ENCODE measurements around the gene CLDN25. TPM values are rescaled to one million over a fixed set of nuclear protein-coding genes. Genes with fewer than 3 reads are reported as not detected.

Gene CLDN25
- total and polyA plus RNA-seq, 2 of the 13 experiments (the other 11 are each of a cell fraction or from before 2014, with no cell fraction given): not detected

GRCh38 chr11:113773416-113774173, 6.0 kb upstream of the CLDN25 start, which contains the start of gene ZW10 (continued):
- no peak for TF ChIP-seq PBX2 (CRISPR knock-in tag; IDR thresholded peaks at IDR 0.05)
- peak; percentile 79 for TF ChIP-seq DR1 (CRISPR knock-in tag; IDR thresholded peaks at IDR 0.05)
- TF ChIP-seq TAF15 (IDR thresholded peaks at IDR 0.05; ENCODE audit: low read depth, low read length, poor library complexity, severe bottlenecking): no peak
- no peak for TF ChIP-seq ZNF382 (CRISPR knock-in tag; IDR thresholded peaks at IDR 0.05; ENCODE audit: borderline replicate concordance)
- peak; percentile 47; the same call in 1 of the 2 replicates for TF ChIP-seq FOSL2 (CRISPR knock-in tag; IDR thresholded peaks at IDR 0.05)
- TF ChIP-seq SIN3B (IDR thresholded peaks at IDR 0.05; ENCODE audit: low read length): peak; percentile 44; the same call in 1 of the 2 replicates
- TF ChIP-seq FOXJ3 (CRISPR knock-in tag; IDR thresholded peaks at IDR 0.05; ENCODE audit: borderline replicate concordance): peak; percentile 71; the same call in 1 of the 2 replicates
- no peak; the same call in 1 of the 2 replicates for TF ChIP-seq ATF7-NPFF (CRISPR knock-in tag; IDR thresholded peaks at IDR 0.05; ENCODE audit: low read depth)
- TF ChIP-seq ZNF160 (CRISPR knock-in tag; IDR thresholded peaks at IDR 0.05): 0 out of 2 replicates have a peak, but pooled peaks have one; percentile 28
- TF ChIP-seq ZBTB34 (CRISPR knock-in tag; IDR thresholded peaks at IDR 0.05): 0 out of 2 replicates have a peak, but pooled peaks have one; percentile 52
- TF ChIP-seq HNRNPUL1 (IDR thresholded peaks at IDR 0.05; ENCODE audit: low read depth, low read length): no peak
- no peak for TF ChIP-seq PCBP2 (optimal IDR thresholded peaks at IDR 0.05; ENCODE audit: low read depth, low read length, poor library complexity, severe bottlenecking)
- TF ChIP-seq HNRNPK (IDR thresholded peaks at IDR 0.05; ENCODE audit: low read depth, low read length, poor library complexity, severe bottlenecking): no peak
- TF ChIP-seq ISX (CRISPR knock-in tag; conservative IDR thresholded peaks at IDR 0.05): no peak
- peak; percentile 67 for TF ChIP-seq ZNF883 (CRISPR knock-in tag; IDR thresholded peaks at IDR 0.05; ENCODE audit: not compliant biosample characterization)
- TF ChIP-seq NCOR1 (IDR thresholded peaks at IDR 0.05; ENCODE audit: borderline replicate concordance, low read length): no peak; the same call in 1 of the 2 replicates
- no peak for TF ChIP-seq ZBTB3 (CRISPR knock-in tag; IDR thresholded peaks at IDR 0.05; ENCODE audit: borderline replicate concordance, low read depth)
- TF ChIP-seq PPARG (CRISPR knock-in tag; conservative IDR thresholded peaks at IDR 0.05): no peak
- TF ChIP-seq ZKSCAN1 (IDR thresholded peaks at IDR 0.05; ENCODE audit: low read length): no peak
- TF ChIP-seq ZNF567 (CRISPR knock-in tag; IDR thresholded peaks at IDR 0.05; ENCODE audit: borderline replicate concordance): no peak
- TF ChIP-seq IKZF1 (IDR thresholded peaks at IDR 0.05): no peak
- TF ChIP-seq RNF2 (conservative IDR thresholded peaks at IDR 0.05; ENCODE audit: low read depth): no peak
- no peak for TF ChIP-seq NFIB (CRISPR knock-in tag; IDR thresholded peaks at IDR 0.05; ENCODE audit: borderline replicate concordance)
- TF ChIP-seq MIER2 (CRISPR knock-in tag; IDR thresholded peaks at IDR 0.05): no peak
- no peak for TF ChIP-seq MAFF (IDR thresholded peaks at IDR 0.05; ENCODE audit: low read depth, low read length)
- peak; percentile 79; the same call in 1 of the 2 replicates for TF ChIP-seq ZNF766 (CRISPR knock-in tag; IDR thresholded peaks at IDR 0.05; ENCODE audit: borderline replicate concordance)
- no peak for TF ChIP-seq ARNT (IDR thresholded peaks at IDR 0.05)
- no peak for TF ChIP-seq ZNF552 (CRISPR knock-in tag; IDR thresholded peaks at IDR 0.05; ENCODE audit: borderline replicate concordance)
